Fibroblast of skin of abdomen (primary cell): Measurements from ENCODE around the gene HEXIM1. TPM values are rescaled to one million over a fixed set of nuclear protein-coding genes. Genes with fewer than 3 reads are reported as not detected.

Experiments
- DNase-seq: peaks from one replicate; pipeline ENCODE4 v3.0.0-alpha.2; 2013
- polyA plus RNA-seq, 2 experiments: library from polyadenylated mRNA; unstranded; fragments of 120-200 nt; gene quantifications; one replicate each; pipeline ENCODE4 v1.2.1, GENCODE V29; 2013; ENCODE audit not compliant: insufficient read length in 2 of 2

HEXIM1 gene, protein sequence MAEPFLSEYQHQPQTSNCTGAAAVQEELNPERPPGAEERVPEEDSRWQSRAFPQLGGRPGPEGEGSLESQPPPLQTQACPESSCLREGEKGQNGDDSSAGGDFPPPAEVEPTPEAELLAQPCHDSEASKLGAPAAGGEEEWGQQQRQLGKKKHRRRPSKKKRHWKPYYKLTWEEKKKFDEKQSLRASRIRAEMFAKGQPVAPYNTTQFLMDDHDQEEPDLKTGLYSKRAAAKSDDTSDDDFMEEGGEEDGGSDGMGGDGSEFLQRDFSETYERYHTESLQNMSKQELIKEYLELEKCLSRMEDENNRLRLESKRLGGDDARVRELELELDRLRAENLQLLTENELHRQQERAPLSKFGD
- 21.9 TPM for polyA plus RNA-seq (2013, experiment 1 of 2; ENCODE audit: insufficient read length)
- polyA plus RNA-seq (2013, experiment 2 of 2; ENCODE audit: insufficient read length), result 21.5 TPM

GRCh38 chr17:45148183-45149036, at the start of gene HEXIM1:
Gene HEXIM1, plus strand, starts transcription at chr17:45148475. Its CDS starts 716 bp downstream, at chr17:45149191.
- peak; percentile 100 for DNase-seq

GRCh38 chr17:45098869-45099616, 49.2 kb upstream of the HEXIM1 start:
- DNase-seq, result peak; percentile 71

- no peak for DNase-seq
These were observed 46.8 kb upstream of the HEXIM1 start for GRCh38 chr17:45101546-45101882.

DNA sequence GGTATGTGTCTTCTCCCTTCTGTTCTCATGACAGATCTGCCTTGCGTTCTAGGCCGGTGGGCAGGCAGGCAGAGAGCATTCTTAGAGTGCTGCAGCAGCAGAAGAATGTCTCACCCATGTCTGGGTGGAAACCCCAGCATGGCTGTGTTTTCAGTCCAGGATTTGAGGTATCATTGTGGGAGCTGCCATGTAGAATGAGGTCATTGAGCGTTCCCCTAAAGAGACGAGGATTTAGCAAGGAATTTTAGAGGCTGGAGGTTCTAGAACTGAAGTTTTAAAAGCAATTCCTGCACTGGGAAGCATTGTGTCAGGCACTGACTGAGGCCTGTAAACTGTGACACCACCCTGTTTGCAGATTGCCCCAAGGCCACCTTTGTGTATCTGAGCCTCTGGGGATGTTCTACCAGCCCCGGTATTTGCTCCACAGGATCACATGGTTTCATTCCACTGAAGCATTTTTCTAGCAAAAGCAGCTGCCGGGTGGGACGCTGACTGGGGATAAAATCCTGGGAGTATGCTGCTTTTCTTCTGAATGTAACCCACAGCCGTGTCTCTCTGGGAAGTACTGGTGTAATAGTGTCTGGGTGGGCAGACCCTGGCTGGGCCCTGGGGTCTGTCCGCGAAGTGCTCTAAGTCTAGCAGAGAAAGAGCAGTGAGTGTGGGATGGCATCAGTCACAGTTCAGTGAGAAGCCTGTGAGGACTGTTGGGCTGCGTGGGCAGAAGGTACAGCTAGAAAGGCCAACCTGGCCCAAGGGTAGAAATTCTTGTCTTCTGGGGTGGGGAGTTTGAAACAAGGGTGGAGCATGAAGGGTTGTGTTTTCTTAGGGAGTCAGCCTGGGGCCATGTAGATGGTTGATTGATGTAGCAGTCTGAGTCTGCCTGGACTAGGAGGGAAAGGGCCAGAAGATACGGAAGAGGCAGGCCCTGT, 46.1 kb upstream of the HEXIM1 start:
- DNase-seq, result no peak

- DNase-seq, result no peak
These were observed 45.4 kb upstream of the HEXIM1 start for GRCh38 chr17:45102856-45103255.

- DNase-seq, result no peak
These were observed 44.9 kb upstream of the HEXIM1 start for GRCh38 chr17:45103269-45103795.

DNA sequence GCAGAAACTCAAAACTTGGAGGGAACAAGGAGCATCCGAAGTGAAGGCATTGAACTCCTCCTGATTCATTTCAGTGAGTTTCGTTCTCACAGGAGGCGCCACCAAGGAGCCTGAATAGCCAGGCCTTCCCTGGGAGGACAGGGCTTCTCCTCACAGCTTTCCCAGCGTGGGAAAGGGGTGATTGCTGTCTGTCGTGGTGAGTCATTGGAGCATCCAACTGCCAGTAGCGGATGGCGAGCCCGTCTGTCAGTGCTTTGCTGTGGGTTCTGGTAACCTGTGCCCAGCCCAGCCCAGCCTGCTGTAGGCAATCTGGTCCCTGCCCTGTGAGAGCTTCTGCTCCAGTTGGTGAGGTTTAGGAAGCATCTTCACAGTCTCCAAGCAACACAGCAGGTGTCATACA, 44.2 kb upstream of the HEXIM1 start:
- no peak for DNase-seq

- DNase-seq, result no peak
These were observed 43.8 kb upstream of the HEXIM1 start for GRCh38 chr17:45104497-45104896.

- no peak for DNase-seq
These were observed 43.2 kb upstream of the HEXIM1 start for GRCh38 chr17:45104907-45105624.

DNA sequence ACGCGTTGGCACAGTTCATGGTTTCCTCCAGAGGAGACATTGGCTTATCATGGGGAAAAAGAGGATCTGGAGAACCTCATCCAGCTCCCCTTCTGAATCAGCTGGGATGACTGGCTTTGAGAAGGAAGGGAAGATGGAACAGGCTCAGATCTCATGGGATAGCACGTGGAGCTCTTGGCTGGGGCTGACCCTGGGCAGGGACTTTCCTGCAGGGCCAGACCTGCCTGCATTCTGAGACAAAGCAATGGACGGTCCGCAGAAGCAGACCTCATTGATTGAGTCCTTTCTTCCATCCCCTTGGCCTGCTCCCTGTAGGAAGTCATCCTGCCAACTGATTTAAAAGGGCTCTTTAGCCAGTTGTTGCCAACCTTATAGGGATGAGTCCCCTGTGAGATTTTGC, 42.2 kb upstream of the HEXIM1 start:
- DNase-seq, result no peak

DNA sequence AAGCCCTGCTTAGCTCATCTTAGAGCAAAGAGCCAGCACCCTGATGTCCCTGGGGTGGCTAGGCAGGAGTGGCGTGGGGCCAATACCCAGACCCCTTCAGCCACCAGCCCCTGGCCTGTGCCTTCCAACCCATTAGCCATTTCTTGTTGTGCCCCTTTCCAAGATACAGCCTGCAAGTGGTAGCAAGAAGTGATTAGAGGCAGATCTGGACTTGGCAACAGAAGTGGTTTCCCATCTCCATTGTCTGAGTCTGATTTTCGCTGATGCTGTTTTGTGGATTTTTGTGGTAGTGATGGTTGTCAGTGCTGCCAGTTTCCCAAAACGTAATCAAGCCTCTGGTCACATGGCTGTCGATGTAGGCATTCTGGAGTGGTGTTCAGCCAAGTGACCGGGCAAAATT, 41.7 kb upstream of the HEXIM1 start:
- DNase-seq, result no peak

- no peak for DNase-seq
These were observed 40.8 kb upstream of the HEXIM1 start for GRCh38 chr17:45107293-45108010.

DNA sequence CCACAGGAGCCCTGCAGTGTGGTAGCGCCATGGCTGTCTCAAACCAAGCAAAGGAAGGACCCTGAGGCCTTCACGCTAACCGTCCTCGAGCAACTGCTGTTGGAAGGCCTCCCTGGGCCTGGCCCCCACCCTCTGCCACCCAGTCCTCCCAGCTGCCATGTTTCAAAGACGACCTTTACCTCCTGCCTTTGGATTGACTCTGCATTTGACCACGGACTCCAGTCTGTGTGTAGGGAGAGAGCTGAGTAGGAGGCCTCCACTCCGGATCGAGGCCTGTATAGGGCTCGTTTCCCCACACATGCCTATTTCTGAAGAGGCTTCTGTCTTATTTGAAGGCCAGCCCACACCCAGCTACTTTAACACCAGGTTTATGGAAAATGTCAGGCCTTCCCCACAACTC, 40.2 kb upstream of the HEXIM1 start:
- no peak for DNase-seq

- no peak for DNase-seq
These were observed 39.4 kb upstream of the HEXIM1 start for GRCh38 chr17:45108595-45109521.

DNA sequence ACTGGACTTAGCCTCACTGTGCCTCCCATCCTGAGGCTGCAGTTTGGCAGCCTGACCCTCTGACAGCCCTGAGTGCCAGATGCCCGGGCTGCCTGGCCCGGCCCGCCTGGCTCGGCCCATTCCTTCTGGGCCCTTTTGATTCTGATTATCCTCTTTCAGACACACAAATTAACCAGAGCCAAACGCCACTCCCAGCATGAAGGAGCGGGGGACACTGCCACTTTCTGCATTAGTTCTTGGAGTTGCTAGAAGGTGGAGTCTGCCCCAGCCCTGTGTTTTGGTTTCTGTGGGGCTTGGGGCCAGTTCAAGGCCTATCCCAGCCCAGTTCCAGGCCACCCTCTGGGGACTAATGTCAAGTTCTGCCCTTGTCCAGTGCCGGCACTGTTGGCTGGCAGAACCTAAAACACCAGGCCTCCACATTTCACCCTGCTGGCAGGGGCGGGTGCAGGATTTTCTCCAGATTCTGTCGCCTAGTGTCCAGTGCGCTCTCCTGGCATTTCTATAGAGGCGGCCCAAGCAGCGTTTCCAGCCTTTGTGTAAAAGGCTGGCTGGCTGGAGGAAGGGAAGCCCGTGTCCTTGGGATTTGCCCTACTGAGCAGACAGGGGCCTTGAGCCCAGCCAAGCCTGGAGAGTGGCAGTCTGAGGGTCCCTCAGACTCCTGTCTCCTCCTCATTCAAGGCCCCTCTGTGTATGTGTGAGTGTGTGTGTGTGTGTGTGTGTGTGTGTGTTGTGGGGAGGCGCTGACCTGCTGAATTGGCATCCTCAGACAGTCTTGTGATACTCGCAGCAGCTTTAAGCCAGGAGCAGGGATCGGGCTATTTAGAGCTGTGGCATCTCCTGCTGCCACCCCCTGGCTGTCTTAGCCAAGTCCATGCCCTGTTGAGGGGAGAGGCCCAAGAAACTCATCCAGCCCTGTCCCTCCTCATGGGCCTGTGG, 37.3 kb upstream of the HEXIM1 start:
- DNase-seq, result no peak

- no peak for DNase-seq
These were observed 36.4 kb upstream of the HEXIM1 start for GRCh38 chr17:45111850-45112249.

DNA sequence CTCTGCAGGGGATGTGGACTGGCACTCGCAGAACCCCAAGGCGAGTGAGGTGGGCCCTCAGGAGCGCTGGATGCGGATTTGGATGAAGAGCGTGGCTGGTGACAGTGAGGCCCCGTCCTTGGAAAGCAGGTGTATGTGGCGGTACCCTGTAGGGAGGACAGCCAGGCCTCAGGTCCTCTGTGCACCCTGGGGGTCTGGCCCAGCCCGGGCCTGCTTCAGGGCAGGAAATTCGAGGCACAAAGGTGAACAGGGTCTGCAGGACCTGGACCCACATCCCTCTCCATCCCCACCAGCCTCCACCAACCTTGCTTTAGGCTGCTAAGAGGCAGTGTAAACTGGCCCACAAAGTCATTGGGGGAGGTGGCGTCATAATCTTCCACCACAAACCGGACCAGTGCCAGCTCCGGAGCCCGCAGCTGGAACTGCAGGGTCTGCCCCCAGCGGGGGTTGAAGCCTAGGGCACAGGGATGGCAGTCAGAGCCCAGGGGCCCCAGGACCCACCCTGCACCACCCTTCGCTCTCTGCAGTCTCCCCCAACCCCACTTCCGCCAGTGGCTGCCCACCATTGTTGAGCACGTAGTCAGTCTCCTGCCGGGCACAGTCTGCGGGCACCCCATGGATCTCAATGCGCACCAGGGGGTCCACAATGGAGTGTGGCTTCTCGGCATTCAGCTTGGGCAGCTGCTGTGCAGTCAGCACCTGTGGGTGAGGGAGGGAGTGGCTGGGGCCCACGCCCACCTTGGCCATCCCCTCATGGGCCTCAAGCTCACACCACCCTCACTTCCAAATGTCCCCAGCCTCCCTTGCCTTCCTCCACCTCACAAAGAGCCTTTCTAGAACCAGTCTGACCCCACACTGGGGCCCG, 35.5 kb upstream of the HEXIM1 start:
- no peak for DNase-seq
